ENCODE results near the gene MLLT1. TPM values are rescaled to one million over a fixed set of nuclear protein-coding genes. Genes with fewer than 3 reads are reported as not detected.

The MLLT1 gene
- total and polyA plus RNA-seq, 2 of the 8 experiments (the other 6 are each of a cell fraction or from before 2014, with no cell fraction given), result 18.8 to 45.1 TPM

DNA sequence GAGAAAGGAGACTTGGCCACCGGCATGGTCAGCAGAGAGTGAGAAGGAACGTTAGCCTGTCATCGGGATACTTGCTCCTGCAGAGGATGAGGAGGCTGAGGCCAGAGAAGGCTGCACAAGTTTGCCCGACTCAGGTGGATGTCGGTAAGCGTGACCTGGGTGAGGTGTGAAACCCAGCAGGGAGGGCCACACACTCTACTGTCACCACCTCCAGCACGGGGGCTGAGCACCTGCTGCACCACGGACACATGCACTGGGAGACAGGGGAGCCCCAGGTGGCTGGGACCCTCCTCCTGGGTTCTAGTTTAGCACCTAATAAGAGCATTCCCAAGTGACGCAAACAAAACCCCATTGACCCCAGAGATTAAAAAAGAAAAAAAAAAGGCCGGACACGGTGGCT is 17.3 kb downstream of the MLLT1 start:
- H3K9me3 ChIP-seq (ENCODE audit: insufficient read depth in 2 of 2, low read depth in 1 of 2, low read length in 1 of 2), result no peaks in the 10 kb centered on the region
- H3K9ac ChIP-seq (replicated peaks in 1 of 4; ENCODE audit: extremely low read depth in 1 of 4, low read depth in 3 of 4, low read length in 3 of 4), result no peak overlapping the region
- no peak overlapping the region for H3K14ac ChIP-seq (ENCODE audit: insufficient read length)
- no peak overlapping the region for H4K8ac ChIP-seq (ENCODE audit: extremely low read depth, insufficient read depth, low read length)
- 94% methylated on average over 9 of the region's 11 CpGs; no CpG with 5 or more reads in 1 of the 2 experiments for WGBS, 2 experiments (ENCODE audit: extremely low coverage in 1 of 2, insufficient coverage in 1 of 2, insufficient read length in 1 of 2, insufficient replicate concordance in 2 of 2, low coverage in 1 of 2, low lambda C conversion rate in 2 of 2, missing lambda C conversion rate in 1 of 2)
- H3K79me2 ChIP-seq (ENCODE audit: control insufficient read depth in 1 of 2, insufficient read depth in 2 of 2, low read length in 2 of 2), result peaks cover 0 to 54% of the 10 kb centered on the region in 2 experiments; a peak in 3 of 4 replicates
- H4K5ac ChIP-seq (ENCODE audit: insufficient read length, low read depth, low read length), result no peak overlapping the region
- POLR2A ChIA-PET (ENCODE audit: partially characterized antibody), result no interaction called here
- CTCF ChIA-PET (ENCODE audit: partially characterized antibody), result interaction anchor here (0.6 to 3.6 kb wide), 3 partner anchors 8 to 544 kb away, joined by 3 to 41 read pairs (median 16); no protein-coding TSS in a partner anchor
- H2BK5ac ChIP-seq (ENCODE audit: low read depth, low read length), result no peak overlapping the region
- H3K23ac ChIP-seq (ENCODE audit: insufficient read length), result no peak overlapping the region
- H3K36me3 ChIP-seq (ENCODE audit: control insufficient read depth in 2 of 4, insufficient read depth in 4 of 4, low read length in 3 of 4), result peaks cover 3 to 19% (median 16%) of the 10 kb centered on the region in 4 experiments; a peak in 6 of 8 replicates
- FAIRE-seq (no peak), DNase-seq (ENCODE audit: low read depth in 1 of 2, low spot score in 2 of 2) (no peak)
- H3K4me2 ChIP-seq (ENCODE audit: insufficient read depth in 1 of 2, low read depth in 2 of 2, low read length in 2 of 2), result no peak overlapping the region
- H2AK5ac ChIP-seq (ENCODE audit: low read depth, low read length), result no peak overlapping the region
- H2BK12ac ChIP-seq (ENCODE audit: low read depth, low read length), result no peak overlapping the region
- H3K4me1 ChIP-seq (replicated peaks in 1 of 4; ENCODE audit: control insufficient read depth in 3 of 4, insufficient read depth in 4 of 4, low read length in 3 of 4), result no peaks in the 10 kb centered on the region; a peak in 4 of 7 replicates
- H3K27ac ChIP-seq (ENCODE audit: low read depth, low read length), result no peak overlapping the region
- no peak overlapping the region for H2BK15ac ChIP-seq (ENCODE audit: low read length)
- no peak overlapping the region for H3K4ac ChIP-seq (replicated peaks; ENCODE audit: insufficient read length, low read depth, low read length)
- H4K91ac ChIP-seq (replicated peaks; ENCODE audit: insufficient read length, low read length), result no peak overlapping the region
- H4K20me1 ChIP-seq (replicated peaks in 1 of 2; ENCODE audit: control insufficient read depth in 1 of 2, insufficient read depth in 2 of 2, low read length in 2 of 2), result peaks cover 4 to 26% of the 10 kb centered on the region in 2 experiments
- no peak overlapping the region for H2BK20ac ChIP-seq (ENCODE audit: low read length)
- peaks cover 24% of the 10 kb centered on the region for H3K79me1 ChIP-seq (ENCODE audit: low read depth, low read length)
- no peak overlapping the region for H3K56ac ChIP-seq (replicated peaks; ENCODE audit: insufficient read length, low read depth, low read length)
- H2AFZ ChIP-seq (ENCODE audit: low read length), result no peak overlapping the region
- H3K18ac ChIP-seq (ENCODE audit: extremely low read depth, low read length), result no peak overlapping the region
- no peaks in the 10 kb centered on the region for H3K23me2 ChIP-seq (ENCODE audit: low read depth, low read length)
- H2BK120ac ChIP-seq (replicated peaks; ENCODE audit: low read depth, low read length), result no peak overlapping the region
- no peaks in the 10 kb centered on the region for H3K27me3 ChIP-seq (replicated peaks in 1 of 4; ENCODE audit: control insufficient read depth in 3 of 4, extremely low read depth in 1 of 4, insufficient read depth in 3 of 4, low read length in 3 of 4)
- no peak overlapping the region for H3K4me3 ChIP-seq (ENCODE audit: extremely low read depth in 1 of 4, insufficient read depth in 2 of 4, low read depth in 3 of 4, low read length in 4 of 4)
- TF ChIP-seq FOSL1 (IDR thresholded peaks at IDR 0.05; ENCODE audit: insufficient read depth, low read depth, low read length) (no peak), TEAD4 (IDR thresholded peaks at IDR 0.05; ENCODE audit: low read depth, low read length) (no peak), TAF1 (IDR thresholded peaks at IDR 0.05; ENCODE audit: low read depth, low read length) (no peak), GABPA (IDR thresholded peaks at IDR 0.05; ENCODE audit: borderline replicate concordance, insufficient read depth, low read length) (no peak), CTBP2 (IDR thresholded peaks at IDR 0.05; ENCODE audit: borderline replicate concordance, insufficient read depth, insufficient read length, low read length) (no peak), SUZ12 (IDR thresholded peaks at IDR 0.05; ENCODE audit: low read length) (no peak), TCF12 (IDR thresholded peaks at IDR 0.05; ENCODE audit: low read depth, low read length) (no peak), TAF7 (optimal IDR thresholded peaks at IDR 0.05; ENCODE audit: borderline replicate concordance, low read depth, low read length) (no peak), SP2 (IDR thresholded peaks at IDR 0.05; ENCODE audit: low read length) (no peak), POLR2A (IDR thresholded peaks at IDR 0.05; ENCODE audit: control extremely low read depth in 1 of 2, low read depth in 2 of 2, low read length in 2 of 2) (no peak), CBX5 (IDR thresholded peaks at IDR 0.05; ENCODE audit: low read depth, low read length) (no peak), ASH2L (IDR thresholded peaks at IDR 0.05; ENCODE audit: low read length) (no peak)
- TF ChIP-seq, protein P1, sequence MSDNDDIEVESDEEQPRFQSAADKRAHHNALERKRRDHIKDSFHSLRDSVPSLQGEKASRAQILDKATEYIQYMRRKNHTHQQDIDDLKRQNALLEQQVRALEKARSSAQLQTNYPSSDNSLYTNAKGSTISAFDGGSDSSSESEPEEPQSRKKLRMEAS (IDR thresholded peaks at IDR 0.05), result no peak
- TF ChIP-seq, protein P2, sequence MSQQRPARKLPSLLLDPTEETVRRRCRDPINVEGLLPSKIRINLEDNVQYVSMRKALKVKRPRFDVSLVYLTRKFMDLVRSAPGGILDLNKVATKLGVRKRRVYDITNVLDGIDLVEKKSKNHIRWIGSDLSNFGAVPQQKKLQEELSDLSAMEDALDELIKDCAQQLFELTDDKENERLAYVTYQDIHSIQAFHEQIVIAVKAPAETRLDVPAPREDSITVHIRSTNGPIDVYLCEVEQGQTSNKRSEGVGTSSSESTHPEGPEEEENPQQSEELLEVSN (IDR thresholded peaks at IDR 0.05), result no peak
